Breast epithelium (tissue), 3 donors: Measurements from ENCODE around the gene ST6GALNAC6.

Source experiments
- POLR2A ChIP-seq: fragments of 450-650 bp; IDR thresholded peaks from one replicate; pipeline ENCODE4 v1.6.1; 2016; ENCODE audit warnings: antibody characterized with exemption, mild to moderate bottlenecking, moderate library complexity
- POLR2AphosphoS5 ChIP-seq, 3 donors: sonication (generic); formaldehyde crosslinking; IDR thresholded peaks; one replicate each; pipeline ENCODE4 v1.6.1; 2017; ENCODE audit warnings: antibody characterized with exemption in 3 of 3
- TF ChIP-seq, protein P1 (sequence below), 3 donors: fragments of 450-650 bp; IDR thresholded peaks; one replicate each; pipeline ENCODE4 v1.5.1; 2016 to 2017; ENCODE audit warnings: antibody characterized with exemption in 3 of 3, mild to moderate bottlenecking in 3 of 3, moderate library complexity in 3 of 3

DNA sequence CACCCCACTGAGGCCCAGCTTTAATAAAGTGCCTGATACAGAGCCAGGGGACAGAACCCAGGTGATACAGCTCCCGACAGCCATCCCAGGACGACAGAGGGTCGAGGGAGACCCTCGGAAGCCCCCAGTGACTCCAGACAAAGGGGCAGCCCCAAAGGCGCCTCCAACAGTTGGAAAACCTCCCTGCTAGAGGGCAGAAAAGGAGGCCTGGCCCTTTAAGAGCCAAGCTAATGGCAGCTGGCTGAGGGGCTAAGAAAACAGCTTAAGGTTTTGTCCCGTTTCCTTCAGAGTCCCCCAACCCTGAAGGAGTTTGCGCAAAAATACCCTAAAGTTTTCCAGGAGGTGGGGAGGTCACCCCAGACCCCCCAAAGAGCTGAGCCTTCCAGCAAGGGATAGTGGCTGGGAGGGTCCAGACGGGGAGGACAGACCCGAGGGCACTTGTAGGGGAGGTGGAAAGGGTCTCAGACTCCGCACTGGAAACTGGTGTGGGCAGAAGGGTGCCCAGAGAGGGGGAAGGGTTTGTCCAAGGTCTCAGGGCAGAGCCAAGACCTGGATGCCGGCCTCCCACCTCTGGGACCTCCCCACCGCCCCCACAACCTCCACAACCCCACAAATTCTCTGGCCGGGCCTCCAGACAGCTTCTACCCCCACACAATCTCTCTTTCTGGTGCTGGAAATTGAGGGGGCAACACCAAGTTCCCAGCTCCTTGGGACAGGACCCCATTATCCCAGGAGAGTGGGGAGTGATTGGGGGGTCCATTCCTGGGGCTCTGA lies 13.7 kb downstream of the ST6GALNAC6 start:
- TF ChIP-seq, protein P1, sequence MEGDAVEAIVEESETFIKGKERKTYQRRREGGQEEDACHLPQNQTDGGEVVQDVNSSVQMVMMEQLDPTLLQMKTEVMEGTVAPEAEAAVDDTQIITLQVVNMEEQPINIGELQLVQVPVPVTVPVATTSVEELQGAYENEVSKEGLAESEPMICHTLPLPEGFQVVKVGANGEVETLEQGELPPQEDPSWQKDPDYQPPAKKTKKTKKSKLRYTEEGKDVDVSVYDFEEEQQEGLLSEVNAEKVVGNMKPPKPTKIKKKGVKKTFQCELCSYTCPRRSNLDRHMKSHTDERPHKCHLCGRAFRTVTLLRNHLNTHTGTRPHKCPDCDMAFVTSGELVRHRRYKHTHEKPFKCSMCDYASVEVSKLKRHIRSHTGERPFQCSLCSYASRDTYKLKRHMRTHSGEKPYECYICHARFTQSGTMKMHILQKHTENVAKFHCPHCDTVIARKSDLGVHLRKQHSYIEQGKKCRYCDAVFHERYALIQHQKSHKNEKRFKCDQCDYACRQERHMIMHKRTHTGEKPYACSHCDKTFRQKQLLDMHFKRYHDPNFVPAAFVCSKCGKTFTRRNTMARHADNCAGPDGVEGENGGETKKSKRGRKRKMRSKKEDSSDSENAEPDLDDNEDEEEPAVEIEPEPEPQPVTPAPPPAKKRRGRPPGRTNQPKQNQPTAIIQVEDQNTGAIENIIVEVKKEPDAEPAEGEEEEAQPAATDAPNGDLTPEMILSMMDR (IDR thresholded peaks at IDR 0.05) = no peak
- TF ChIP-seq POLR2A = no peak
- no peak for TF ChIP-seq POLR2AphosphoS5 (IDR thresholded peaks at IDR 0.05)
